Ectodermal cell (in vitro differentiated cells): Measurements from ENCODE around the gene KDM2A.

Source experiments
- H3K27ac ChIP-seq: 2 replicates; pipeline ENCODE4 v1.7.0; 2013; ENCODE audit warnings: mild to moderate bottlenecking, low read depth, low read length; ENCODE audit not compliant: insufficient read depth, poor library complexity, severe bottlenecking
- H3K27me3 ChIP-seq: 2 replicates; pipeline ENCODE4 v1.7.0; 2013; ENCODE audit warnings: mild to moderate bottlenecking, low read length; ENCODE audit not compliant: insufficient read depth, control insufficient read depth, poor library complexity, severe bottlenecking
- H3K36me3 ChIP-seq: one replicate; pipeline ENCODE4 v1.7.0; 2013; ENCODE audit warnings: low read length; ENCODE audit not compliant: control insufficient read depth, insufficient read depth
- H3K4me1 ChIP-seq: one replicate; pipeline ENCODE4 v1.7.0; 2013; ENCODE audit warnings: low read length; ENCODE audit not compliant: control insufficient read depth, insufficient read depth
- H3K4me3 ChIP-seq: 2 replicates; pipeline ENCODE4 v1.7.0; 2013; ENCODE audit warnings: low read depth, low read length, control low read depth; ENCODE audit not compliant: insufficient read depth
- H3K9me3 ChIP-seq: 2 replicates; pipeline ENCODE4 v1.7.0; 2013; ENCODE audit warnings: mild to moderate bottlenecking, low read length, moderate library complexity; ENCODE audit not compliant: control insufficient read depth
- WGBS, 2 experiments: methylation state at CpG; one replicate each; pipeline ENCODE4 v1.1.7; 2013; ENCODE audit warnings: missing lambda C conversion rate in 2 of 2; 5-methylcytosine and 5-hydroxymethylcytosine counted together

The KDM2A gene

GRCh38 chr11:67285541-67286498 lies 166.8 kb downstream of the KDM2A start:
- Histone ChIP-seq H3K9me3 (no peaks in the 10 kb centered on the region), H3K4me3 (no peak overlapping the region), H3K27me3 (no peaks in the 10 kb centered on the region), H3K27ac (no peak overlapping the region), H3K4me1 (peaks cover 7% of the 10 kb centered on the region), H3K36me3 (peaks cover 33% of the 10 kb centered on the region)
- 93 to 95% methylated on average over 39 of the region's 39 CpGs for WGBS, 2 experiments

GRCh38 chr11:67286621-67287333 lies 167.7 kb downstream of the KDM2A start:
- 92 to 94% methylated on average over 8 of the region's 8 CpGs for WGBS, 2 experiments
- H3K27ac ChIP-seq = no peak overlapping the region
- H3K27me3 ChIP-seq = no peaks in the 10 kb centered on the region
- H3K4me1 ChIP-seq = peaks cover 7% of the 10 kb centered on the region
- no peaks in the 10 kb centered on the region for H3K9me3 ChIP-seq
- H3K4me3 ChIP-seq = no peak overlapping the region
- H3K36me3 ChIP-seq = peaks cover 28% of the 10 kb centered on the region

DNA sequence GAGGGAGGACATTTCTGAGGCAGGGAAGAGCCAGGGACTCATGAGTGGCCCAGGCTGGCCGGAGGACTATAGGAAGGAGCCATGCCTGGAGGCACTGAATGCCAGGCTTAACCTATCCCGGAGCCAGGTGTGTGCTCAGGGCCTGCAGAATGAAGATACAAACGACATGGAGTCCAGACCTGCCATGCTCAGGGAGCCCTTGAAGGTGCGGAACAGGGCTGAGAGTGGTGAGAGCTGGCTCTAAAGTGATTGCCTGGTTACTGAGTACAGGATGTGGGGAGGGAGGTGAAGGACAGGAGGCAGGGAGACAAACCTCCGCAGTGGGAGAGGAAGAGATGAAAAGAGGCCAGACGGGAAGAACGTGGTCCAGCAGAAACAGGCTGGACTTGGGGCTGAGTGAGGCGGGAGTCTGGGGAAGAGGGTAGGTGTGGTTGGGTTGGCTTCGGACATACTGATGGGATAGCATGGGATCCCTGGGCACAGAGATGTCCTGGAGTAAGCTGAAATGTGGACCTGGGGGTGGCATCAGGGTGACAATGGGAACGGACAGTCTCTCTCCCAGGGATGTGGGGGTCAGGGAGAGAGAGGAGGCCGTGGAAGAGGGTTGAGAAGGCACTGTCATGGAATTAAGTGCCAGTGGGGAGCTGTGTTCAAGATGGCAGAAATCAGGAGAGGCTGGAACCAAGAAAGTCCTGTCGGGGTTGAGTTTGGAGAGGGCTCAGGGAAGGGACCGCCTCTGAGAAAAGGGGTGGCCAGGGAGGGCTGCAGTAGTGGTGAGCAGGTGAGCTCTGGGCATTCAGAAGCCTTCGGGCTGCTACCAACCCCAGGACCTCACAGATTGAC lies 168.5 kb downstream of the KDM2A start:
- peaks cover 22% of the 10 kb centered on the region for H3K36me3 ChIP-seq

DNA sequence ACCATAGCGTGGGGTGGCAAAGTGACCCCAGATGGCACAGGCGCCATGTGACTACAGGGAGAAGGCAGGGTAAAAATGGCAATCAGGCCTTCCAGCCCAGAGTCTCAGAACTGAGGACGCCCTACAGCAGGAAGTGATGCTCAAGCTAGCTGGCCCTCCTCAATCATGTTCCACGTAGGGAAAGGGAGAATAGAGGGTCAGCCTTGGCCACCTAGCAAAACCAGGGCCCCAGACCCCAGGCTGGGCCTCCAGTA lies 169.1 kb downstream of the KDM2A start:
- peak overlapping the region; percentile 90 for H3K27ac ChIP-seq
- H3K36me3 ChIP-seq = peaks cover 17% of the 10 kb centered on the region
- 59 to 68% methylated on average over 4 of the region's 4 CpGs for WGBS, 2 experiments
- H3K9me3 ChIP-seq = no peaks in the 10 kb centered on the region
- H3K4me1 ChIP-seq = peaks cover 7% of the 10 kb centered on the region
- peak overlapping the region; percentile 91 for H3K4me3 ChIP-seq
- no peaks in the 10 kb centered on the region for H3K27me3 ChIP-seq

More for the DNA sequence above, 168.5 kb downstream of the KDM2A start:
- no peaks in the 10 kb centered on the region for H3K27me3 ChIP-seq
- peak overlapping the region; percentile 90 for H3K27ac ChIP-seq
- H3K4me1 ChIP-seq = peaks cover 7% of the 10 kb centered on the region
- H3K9me3 ChIP-seq = no peaks in the 10 kb centered on the region
- H3K4me3 ChIP-seq = peak overlapping the region; percentile 91
- 93% methylated on average over 14 of the region's 14 CpGs for WGBS, 2 experiments

GRCh38 chr11:67288452-67289225 lies 169.6 kb downstream of the KDM2A start:
- Histone ChIP-seq H3K4me3 (peak overlapping the region; percentile 91), H3K36me3 (peaks cover 12% of the 10 kb centered on the region), H3K27me3 (no peaks in the 10 kb centered on the region), H3K4me1 (peaks cover 7% of the 10 kb centered on the region), H3K27ac (peak overlapping the region; percentile 90), H3K9me3 (no peaks in the 10 kb centered on the region)
- 1% methylated on average over 87 of the region's 87 CpGs for WGBS, 2 experiments

GRCh38 chr11:67289226-67289650 lies 170.2 kb downstream of the KDM2A start, which contains the start of gene ANKRD13D:
Gene ANKRD13D, plus strand, starts transcription at chr11:67289303. Its CDS starts 158 bp downstream, at chr11:67289461.
- Histone ChIP-seq H3K9me3 (no peaks in the 10 kb centered on the region), H3K27ac (peak within 1 kb of the TSS; percentile 90), H3K4me1 (peaks cover 7% of the 10 kb centered on the region), H3K4me3 (peak within 1 kb of the TSS; percentile 91), H3K36me3 (peaks cover 6% of the 10 kb centered on the region), H3K27me3 (no peaks in the 10 kb centered on the region)
- 0% methylated on average over 56 of the region's 56 CpGs for WGBS, 2 experiments

DNA sequence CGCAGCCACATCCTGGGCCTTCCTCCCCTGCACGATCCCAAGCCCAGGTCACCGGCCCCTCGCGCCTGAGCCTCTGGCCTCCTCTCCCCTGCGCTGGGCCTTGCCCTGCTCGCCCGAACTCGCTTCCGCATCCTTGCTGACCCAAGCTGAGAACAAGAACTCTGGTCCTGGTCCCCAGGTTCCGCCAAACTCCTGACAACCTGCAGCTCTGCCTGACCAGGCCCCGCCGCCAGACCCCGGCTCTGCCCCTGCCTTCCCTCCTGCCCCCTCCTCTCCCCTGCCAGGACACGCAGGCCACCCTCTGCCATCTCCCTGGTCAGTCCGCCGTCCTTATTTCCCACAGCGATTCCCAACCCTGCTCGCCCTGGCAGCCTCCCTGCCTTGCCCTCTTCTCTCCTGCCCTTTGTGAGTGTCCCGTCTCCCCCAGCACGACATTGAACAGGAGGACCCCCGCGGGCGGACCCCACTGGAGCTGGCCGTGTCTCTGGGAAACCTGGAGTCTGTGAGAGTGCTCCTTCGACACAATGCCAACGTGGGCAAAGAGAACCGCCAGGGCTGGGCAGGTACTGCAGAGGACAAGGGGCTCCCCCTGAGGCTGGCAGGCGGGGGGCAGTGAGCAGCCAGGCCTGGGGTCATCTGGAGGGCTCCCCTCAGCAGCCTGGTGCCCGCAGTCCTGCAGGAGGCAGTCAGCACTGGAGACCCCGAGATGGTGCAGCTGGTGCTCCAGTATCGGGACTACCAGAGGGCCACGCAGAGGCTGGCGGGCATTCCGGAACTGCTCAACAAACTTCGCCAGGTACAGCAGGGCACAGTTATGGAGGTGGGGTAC lies 170.8 kb downstream of the KDM2A start:
- no peaks in the 10 kb centered on the region for H3K9me3 ChIP-seq
- no peaks in the 10 kb centered on the region for H3K27me3 ChIP-seq
- peak overlapping the region; percentile 91 for H3K4me3 ChIP-seq
- peaks cover 7% of the 10 kb centered on the region for H3K4me1 ChIP-seq
- WGBS, 2 experiments = 41 to 42% methylated on average over 36 of the region's 36 CpGs
- H3K36me3 ChIP-seq = peaks cover 4% of the 10 kb centered on the region
- no peak overlapping the region for H3K27ac ChIP-seq

DNA sequence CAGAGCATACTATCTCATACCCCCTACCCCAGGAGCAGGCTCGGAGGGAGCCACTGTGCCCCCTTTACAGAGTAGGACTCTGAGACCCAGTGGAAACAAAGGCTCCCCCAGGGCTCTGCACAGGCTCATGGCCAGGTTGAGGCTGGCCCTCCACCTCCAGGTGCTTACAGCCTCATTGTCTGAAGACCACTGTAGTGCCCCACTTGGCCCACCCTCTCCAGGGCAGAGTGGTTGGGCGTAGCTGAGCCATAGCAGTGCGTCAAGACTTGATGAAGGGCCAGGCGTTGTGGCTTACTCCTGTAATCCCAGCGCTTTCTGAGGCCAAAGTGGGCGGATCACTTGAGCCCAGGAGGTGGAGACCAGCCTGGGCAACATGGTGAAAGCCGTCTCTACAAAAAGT lies 171.7 kb downstream of the KDM2A start:
- H3K4me3 ChIP-seq = no peak overlapping the region
- H3K27ac ChIP-seq = no peak overlapping the region
- no peaks in the 10 kb centered on the region for H3K9me3 ChIP-seq
- H3K27me3 ChIP-seq = no peaks in the 10 kb centered on the region
- peaks cover 10% of the 10 kb centered on the region for H3K36me3 ChIP-seq
- 93 to 94% methylated on average over 7 of the region's 7 CpGs for whole genome bisulfite sequencing, 2 experiments
- H3K4me1 ChIP-seq = peaks cover 7% of the 10 kb centered on the region
